GM19099 (cell line): ENCODE results near the gene SLC5A2.
A peak's percentile ranks its signal among the peaks of the same experiment; 100 is the strongest.

Experiments used
- POLR2A ChIP-seq: IDR thresholded peaks from 3 replicates; pipeline ENCODE4 v1.6.1; 2011; ENCODE audit warnings: low read depth; ENCODE audit not compliant: insufficient read length; ENCODE audit errors: extremely low read depth

Gene SLC5A2

DNA sequence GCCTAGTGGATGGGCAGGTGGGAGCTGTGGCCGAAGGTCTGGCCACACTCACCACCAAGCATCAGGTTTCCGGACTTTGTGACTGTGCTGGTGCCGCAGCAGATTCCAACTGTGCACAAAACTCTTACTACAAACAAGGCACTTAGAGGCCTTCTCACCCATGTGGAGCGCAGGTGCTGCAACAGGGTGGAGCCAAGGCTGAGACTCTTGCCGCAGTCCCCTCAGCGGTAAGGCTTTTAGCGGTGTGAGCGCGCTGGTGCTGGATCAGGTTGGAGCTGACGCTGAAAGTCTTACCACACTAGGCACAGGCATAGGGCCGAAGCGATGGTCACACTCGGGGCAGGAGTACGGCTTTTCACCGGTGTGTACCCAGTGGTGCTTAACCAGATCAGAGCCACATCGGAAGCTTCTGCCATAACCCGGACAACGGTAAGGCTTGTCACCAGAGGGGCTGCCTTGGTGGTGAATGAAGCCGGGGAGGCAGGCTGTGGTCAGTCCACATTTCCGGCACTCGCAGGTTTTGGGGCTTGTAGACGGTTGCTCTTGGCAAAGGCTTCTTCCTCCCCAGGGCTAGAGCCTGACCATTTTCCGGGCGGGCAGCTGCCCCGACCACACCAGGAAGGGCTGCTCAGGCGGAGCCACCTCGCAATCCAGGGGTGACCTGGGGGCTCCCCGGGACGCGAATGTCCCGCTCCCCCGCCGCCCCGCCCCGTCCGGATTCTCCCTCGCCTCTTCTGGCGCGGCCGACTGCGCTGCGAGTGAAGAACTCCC, 24.7 kb upstream of the SLC5A2 start:
- peak; percentile 59 for TF ChIP-seq POLR2A

DNA sequence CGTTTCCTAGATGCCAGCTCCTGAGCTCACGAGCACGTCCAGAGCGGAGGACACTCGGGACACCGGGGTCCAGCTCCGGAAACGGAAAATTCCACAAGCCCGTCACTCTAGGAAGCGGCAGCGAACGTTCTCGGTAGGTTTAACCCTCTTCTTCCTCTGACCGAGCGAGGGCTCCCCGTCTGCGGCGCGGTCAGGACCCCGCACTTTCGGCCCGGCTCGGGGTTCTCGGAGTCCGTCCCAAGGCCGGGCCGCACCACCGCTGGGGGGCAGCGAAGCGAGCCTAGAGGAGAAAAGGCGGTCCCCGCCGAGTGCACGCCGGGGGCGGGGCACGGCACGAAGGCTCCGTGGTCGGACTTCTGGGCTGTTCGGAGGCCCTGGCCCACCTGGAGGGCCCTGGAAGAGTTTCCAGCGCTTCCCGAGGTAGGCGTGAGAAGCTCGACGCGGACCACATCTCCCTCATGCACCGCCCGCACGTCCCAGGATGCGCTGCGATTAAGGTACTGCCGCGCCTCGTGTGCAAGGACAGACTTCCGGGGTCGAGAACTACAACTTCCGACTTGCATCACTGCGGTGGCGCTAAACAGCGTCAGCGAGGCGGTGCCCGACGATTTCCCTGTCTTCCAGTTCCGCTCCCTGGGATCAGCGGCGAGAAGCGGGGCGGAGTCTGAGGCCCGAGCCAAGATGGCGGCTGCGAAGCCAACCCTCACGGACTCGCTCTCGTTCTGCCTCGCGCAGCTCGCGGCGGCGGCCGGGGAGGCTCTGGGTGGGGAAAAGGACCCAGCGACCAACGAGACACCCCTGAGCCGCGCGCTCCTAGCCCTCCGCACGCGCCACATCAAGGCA, 23.9 kb upstream of the SLC5A2 start, which contains the start of gene ARMC5:
Gene ARMC5 (plus strand): TSS at position 658 of the 843 bp plus-strand sequence. CDS start 24 bp downstream, at position 682.
- TF ChIP-seq POLR2A = peak; percentile 93

DNA sequence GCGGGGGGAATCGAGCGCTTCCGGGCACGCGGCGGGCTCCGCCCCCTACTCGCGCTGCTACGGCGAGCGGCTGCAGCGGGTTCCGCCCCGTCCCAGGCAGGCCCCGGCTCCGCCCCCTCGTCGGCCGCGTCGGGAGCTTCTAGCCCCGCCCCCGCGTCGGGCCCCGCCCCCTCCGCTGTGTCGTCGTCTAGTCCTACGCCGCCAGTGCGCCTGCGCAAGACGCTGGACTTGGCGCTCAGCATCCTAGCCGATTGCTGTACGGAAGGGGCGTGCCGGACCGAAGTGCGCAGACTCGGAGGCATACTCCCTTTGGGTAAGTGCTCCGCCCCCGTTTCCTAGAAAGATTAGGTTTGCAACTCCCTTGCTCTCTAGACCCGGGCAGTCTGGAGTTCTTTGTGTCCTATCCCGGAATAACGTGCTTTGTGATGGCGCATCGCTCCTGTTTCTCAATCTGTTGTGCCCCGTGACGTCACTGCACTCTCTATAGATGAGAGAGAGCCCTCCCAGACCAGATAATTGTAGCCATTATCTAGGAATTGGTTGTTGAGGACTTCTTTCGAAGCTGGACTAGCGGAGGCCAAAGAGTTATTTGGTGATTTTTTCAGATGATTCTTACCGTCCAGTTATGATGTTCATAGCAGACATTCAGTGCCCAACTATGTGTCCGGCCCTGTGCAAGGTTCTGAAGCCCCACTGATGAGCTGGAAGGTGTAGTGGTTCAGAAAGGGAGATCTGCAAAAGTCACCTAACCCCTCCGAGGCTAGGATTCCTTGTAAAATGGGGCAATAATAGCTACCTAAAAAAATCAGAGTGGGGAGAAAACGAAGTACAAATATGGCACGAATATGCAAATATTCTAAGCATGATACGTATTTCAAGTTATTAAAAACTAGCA, 23.0 kb upstream of the SLC5A2 start:
- peak; percentile 11 for TF ChIP-seq POLR2A

DNA sequence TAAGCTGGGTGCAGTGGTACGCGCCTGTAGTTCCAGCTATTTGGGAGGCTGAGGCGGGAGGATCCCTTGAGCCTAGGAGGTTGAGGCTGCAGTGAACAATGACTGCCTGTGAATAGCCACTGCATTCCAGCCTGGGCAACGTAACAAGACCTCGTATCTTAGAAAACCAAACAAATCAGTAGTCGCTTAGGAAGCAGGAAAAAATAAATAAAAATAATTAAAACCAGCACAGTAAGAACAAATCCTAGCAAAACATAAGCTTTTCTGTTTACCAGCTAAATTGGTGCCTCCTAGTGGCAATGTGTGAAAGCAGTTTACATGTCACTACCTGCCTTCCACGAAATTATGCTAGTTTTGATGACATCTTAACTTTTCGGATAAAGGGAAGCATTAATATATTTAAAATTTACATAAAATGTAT, 22.3 kb upstream of the SLC5A2 start:
- no peak for TF ChIP-seq POLR2A

DNA sequence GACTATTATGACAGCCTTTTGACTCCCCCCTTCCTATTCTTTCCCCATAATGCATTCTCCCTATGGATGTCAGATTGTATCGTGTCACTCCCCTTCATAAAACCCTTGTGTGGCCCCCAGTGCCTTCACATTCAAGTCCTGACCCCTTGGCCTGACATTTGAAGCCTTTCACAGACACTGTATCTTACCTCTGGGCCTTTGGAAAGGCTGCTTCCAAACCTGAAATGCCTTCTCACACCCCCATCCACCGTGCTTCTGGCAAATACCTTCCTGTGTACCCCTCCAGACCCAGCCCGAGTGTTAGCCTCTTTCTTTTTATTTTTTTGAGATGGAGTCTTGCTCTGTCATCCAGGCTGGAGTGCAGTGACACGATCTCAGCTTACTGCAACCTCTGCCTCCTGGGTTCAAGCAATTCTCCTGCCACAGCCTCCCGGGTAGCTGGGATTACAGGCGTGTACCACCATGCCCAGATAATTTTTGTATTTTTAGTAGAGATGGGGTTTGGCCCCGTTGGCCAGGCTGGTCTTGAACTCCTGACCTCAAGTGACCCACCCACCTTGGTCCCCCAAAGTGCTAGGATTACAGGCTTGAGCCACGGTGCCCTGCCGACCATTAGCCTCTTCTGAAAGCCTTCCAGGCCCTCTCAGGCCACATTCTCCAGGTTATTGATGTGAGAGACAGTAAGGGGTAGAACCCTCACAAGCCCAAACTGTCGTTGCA, 21.6 kb upstream of the SLC5A2 start:
- TF ChIP-seq POLR2A = no peak

DNA sequence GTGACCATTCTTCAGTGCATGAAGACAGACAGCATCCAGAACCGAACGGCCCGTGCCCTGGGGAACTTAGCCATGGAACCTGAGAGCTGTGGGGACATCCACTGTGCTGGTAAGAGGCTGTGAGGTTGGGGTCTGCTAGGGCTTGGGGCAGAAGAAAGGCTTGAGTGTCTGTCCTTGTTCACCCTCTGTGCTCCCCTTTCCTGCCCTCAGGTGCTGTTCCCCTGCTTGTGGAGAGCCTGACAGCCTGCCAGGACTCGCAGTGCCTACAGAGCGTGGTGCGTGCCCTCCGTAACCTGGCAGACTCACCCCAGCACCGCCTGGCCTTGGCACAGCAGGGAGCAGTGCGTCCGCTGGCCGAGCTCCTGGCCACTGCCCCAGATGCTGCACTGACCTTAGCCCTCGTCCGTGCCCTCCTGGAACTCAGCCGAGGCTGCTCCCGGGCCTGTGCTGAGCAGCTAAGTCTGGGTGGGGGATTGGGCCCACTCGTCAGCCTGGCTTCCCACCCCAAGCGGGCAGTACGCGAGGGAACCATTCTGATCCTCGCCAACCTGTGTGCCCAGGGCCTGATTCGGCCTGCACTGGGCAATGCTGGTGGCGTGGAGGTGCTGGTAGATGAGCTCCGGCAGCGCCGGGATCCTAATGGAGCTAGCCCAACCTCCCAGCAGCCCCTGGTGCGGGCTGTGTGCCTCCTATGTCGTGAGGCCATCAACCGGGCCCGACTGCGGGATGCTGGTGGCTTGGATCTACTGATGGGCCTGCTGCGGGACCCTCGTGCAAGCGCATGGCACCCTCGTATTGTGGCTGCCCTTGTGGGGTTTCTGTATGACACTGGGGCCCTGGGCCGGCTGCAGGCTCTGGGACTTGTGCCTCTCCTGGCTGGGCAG, 20.8 kb upstream of the SLC5A2 start:
- TF ChIP-seq POLR2A = no peak

DNA sequence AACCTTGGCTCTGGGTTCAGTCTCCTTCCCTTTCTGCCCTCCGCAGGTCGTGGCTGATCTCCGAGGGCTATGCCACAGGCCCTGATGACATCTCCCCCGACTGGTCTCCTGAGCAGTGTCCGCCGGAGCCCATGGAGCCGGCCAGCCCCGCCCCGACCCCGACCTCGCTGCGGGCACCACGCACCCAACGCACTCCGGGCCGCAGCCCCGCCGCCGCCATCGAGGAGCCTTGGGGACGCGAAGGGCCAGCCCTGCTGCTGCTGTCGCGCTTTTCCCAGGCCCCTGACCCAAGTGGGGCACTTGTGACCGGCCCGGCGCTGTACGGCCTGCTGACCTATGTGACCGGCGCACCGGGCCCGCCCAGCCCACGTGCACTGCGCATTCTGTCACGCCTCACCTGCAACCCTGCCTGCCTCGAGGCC, 18.6 kb upstream of the SLC5A2 start:
- TF ChIP-seq POLR2A = no peak

DNA sequence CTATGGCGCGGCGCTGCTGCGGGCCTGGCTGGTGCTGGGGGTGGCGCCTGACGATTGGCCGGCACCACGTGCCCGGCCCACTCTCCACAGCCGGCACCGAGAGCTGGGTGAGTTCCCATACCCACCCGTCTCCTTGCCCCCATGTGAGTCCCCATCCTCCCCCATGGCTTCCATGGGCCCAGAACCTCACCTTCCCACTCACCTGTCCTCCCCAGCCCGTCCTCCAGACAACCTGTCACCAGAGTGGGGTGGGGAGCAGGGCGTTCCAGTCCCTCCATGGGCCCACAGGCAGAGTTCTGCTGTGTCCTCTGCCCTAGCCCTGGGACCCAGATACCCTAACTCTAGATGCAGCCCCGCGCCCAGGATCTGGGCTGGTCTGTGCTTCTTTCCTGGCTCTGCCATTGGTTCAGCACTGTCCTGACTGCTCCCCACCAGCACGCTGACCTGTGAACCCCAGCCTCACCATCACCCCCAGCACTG, 18.1 kb upstream of the SLC5A2 start:
- no peak for TF ChIP-seq POLR2A

DNA sequence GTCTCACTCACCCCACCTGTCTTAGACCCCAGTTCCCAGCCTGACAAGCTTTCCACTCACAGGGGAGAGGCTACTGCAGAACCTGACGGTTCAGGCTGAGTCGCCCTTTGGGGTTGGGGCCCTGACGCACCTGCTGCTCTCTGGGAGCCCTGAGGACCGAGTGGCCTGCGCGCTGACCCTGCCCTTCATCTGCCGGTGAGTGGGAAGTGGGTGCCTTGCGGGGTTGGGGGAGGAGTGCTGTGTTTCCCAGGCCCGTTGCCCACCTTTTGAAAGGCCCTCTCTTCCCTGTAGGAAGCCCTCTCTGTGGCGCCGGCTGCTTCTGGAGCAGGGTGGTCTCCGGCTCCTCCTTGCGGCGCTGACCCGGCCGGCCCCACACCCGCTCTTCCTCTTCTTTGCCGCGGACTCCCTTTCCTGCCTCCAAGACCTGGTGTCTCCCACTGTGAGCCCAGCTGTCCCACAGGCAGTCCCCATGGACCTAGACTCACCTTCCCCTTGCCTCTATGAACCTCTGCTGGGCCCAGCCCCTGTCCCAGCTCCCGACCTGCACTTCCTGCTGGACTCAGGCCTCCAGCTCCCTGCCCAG, 17.0 kb upstream of the SLC5A2 start:
- no peak for TF ChIP-seq POLR2A

DNA sequence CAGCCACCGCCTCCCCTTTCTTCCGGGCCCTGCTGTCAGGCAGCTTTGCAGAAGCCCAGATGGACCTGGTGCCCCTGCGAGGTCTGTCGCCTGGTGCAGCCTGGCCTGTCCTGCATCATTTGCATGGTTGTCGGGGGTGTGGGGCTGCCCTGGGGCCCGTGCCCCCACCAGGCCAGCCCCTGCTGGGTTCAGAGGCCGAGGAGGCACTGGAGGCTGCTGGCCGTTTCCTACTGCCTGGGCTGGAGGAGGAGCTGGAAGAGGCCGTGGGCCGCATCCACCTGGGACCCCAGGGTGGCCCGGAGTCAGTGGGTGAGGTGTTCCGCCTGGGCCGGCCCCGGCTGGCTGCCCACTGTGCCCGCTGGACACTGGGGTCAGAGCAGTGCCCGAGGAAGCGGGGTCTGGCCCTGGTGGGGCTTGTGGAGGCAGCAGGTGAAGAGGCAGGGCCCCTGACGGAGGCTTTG, 16.5 kb upstream of the SLC5A2 start:
- no peak for TF ChIP-seq POLR2A

DNA sequence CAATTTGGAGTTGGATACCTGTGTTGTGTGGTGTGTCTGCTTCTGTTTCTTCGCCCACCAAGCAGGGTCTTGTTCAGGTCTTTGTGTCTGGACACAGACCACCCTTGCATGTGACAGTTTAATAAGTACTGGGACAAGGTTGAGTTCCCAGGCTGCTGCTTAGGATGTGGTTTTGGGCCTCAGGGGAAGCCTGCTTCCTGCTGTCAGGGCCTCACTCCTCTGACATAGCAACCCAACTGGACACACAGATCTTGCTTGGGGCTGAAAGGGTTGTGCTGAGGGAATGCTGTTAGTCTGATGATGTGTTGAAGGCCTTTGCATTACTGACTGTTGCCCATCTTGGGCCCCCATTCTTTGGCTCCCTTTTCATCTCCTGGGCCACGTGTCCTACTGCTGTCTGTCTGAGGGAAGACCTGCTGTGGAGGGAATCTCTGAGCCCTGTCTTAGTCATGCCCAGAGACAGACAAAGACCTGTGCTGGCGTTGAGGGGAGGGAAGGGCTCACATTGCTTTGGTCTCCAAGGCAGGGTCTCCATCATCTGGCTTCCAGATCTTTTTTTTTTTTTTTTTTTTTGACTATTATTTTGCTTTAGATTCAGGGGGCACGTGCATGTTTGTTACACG, 15.7 kb upstream of the SLC5A2 start:
- no peak for TF ChIP-seq POLR2A

DNA sequence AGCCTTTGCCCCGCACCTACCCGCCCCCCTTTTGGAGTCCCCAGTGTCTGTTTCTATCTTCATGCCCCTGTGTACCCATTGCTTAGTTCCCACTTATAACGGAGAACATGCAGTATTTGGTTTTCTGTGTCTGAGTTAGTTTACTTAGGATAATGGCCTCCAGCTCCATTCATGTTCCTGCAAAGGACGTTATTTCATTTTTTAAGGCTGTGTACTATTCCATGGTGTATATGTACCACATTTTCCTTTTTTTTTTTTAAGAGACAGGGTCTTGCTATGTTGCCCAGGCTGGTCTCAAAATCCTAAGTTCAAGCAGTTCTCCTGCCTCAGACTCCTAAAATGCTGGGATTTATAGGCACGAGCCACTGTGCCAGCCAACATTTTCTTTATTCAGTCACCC, 15.1 kb upstream of the SLC5A2 start:
- TF ChIP-seq POLR2A = no peak
